Gastrocnemius medialis (tissue), 4 donors: Measurements from ENCODE around the gene EIF4A2. TPM values are rescaled to one million over a fixed set of nuclear protein-coding genes. Genes with fewer than 3 reads are reported as not detected.

ENCODE experiments used
- ATAC-seq, 2 donors: fragments of 150-250 bp; one replicate each; pipeline ENCODE4 v1.9.1; 2016
- DNase-seq, 2 donors: peaks; one replicate each; pipeline ENCODE4 v3.0.0-alpha.2; 2019
- H3K27ac ChIP-seq, 4 donors: fragments of 200-600 bp; sonication (generic); 1 replicate in 1 of 4; 2 replicates in 3 of 4; pipeline ENCODE4 v1.5.1; 2016 to 2018; ENCODE audit warnings: mild to moderate bottlenecking in 2 of 4, moderate library complexity in 1 of 4
- H3K27me3 ChIP-seq, 3 donors: fragments of 200-600 bp; sonication (generic) in 2 of 3; 1 replicate in 1 of 3; 2 replicates in 2 of 3; pipeline versions ENCODE4 v1.5.1 to v1.6.0; 2016 to 2019; ENCODE audit warnings: mild to moderate bottlenecking in 1 of 3, moderate library complexity in 1 of 3
- H3K36me3 ChIP-seq, 2 donors: fragments of 200-600 bp; sonication (generic) in 1 of 2; one replicate each; pipeline ENCODE4 v1.5.1; 2017 to 2018
- H3K4me1 ChIP-seq, 2 donors: fragments of 200-600 bp; sonication (generic) in 1 of 2; one replicate each; pipeline ENCODE4 v1.5.1; 2016 to 2017; ENCODE audit warnings: mild to moderate bottlenecking in 2 of 2
- H3K4me3 ChIP-seq, 4 donors: fragments of 200-600 bp; sonication (generic) in 3 of 4; 1 replicate in 1 of 4; 2 replicates in 3 of 4; pipeline ENCODE4 v1.5.1; 2016 to 2019; ENCODE audit warnings: mild to moderate bottlenecking in 2 of 4
- H3K9me3 ChIP-seq, 3 donors: fragments of 200-600 bp; sonication (generic) in 2 of 3; 1 replicate in 1 of 3; 2 replicates in 2 of 3; pipeline ENCODE4 v1.5.1; 2016 to 2019
- POLR2A ChIP-seq, 2 donors: fragments of 450-650 bp; IDR thresholded peaks; one replicate each; pipeline ENCODE4 v1.6.1; 2017; ENCODE audit warnings: antibody characterized with exemption in 2 of 2, mild to moderate bottlenecking in 2 of 2, moderate library complexity in 2 of 2
- in situ Hi-C, 4 donors: fragments of 200-750 bp; cut with MboI; loops; one replicate each; pipeline versions ENCODE4 v1.15.0 to v1.8.0; 2017; ENCODE audit warnings: low sequenced_read_pairs in 4 of 4
- intact Hi-C: fragments of 100-400 bp; cut with DNase I; formaldehyde crosslinking; loops from one replicate; pipeline ENCODE4 v1.15.1; 2023; ENCODE audit warnings: low total_unique reads
- total RNA-seq, 4 donors: library from RNA; depleted of rRNA; stranded (reverse); fragments of >200 nt; gene quantifications; one replicate each; pipeline versions ENCODE4 v1.1.0 to v1.2.3, GENCODE V29; 2016
- TF ChIP-seq, protein P1 (sequence below), 5 experiments: fragments of 450-650 bp in 3 of 5; fragments of 200-600 bp in 2 of 5; sonication (generic) in 2 of 5; IDR thresholded peaks in 4 of 5; conservative IDR thresholded peaks in 1 of 5; 1 replicate in 4 of 5; 2 replicates in 1 of 5; pipeline ENCODE4 v1.5.1; 2016 to 2019; ENCODE audit warnings: antibody characterized with exemption in 5 of 5, mild to moderate bottlenecking in 3 of 5, moderate library complexity in 3 of 5

The EIF4A2 gene
- total RNA-seq, 4 donors from 2014 or later = 531 to 622 (median 574) TPM

- peak overlapping the region; percentile 47 to 58 (median 48) for H3K4me3 ChIP-seq
- no peak overlapping the region for H3K27ac ChIP-seq
- intact Hi-C loops (no loop called here), in situ Hi-C loops (no loop called here)
- no peak for TF ChIP-seq POLR2A (IDR thresholded peaks at IDR 0.05)
- TF ChIP-seq, protein P1, sequence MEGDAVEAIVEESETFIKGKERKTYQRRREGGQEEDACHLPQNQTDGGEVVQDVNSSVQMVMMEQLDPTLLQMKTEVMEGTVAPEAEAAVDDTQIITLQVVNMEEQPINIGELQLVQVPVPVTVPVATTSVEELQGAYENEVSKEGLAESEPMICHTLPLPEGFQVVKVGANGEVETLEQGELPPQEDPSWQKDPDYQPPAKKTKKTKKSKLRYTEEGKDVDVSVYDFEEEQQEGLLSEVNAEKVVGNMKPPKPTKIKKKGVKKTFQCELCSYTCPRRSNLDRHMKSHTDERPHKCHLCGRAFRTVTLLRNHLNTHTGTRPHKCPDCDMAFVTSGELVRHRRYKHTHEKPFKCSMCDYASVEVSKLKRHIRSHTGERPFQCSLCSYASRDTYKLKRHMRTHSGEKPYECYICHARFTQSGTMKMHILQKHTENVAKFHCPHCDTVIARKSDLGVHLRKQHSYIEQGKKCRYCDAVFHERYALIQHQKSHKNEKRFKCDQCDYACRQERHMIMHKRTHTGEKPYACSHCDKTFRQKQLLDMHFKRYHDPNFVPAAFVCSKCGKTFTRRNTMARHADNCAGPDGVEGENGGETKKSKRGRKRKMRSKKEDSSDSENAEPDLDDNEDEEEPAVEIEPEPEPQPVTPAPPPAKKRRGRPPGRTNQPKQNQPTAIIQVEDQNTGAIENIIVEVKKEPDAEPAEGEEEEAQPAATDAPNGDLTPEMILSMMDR (IDR thresholded peaks at IDR 0.05 in 4 of 5, conservative IDR thresholded peaks at IDR 0.05 in 1 of 5) = no peak
- H3K4me1 ChIP-seq = peaks cover 0 to 4% of the 10 kb centered on the region in 2 donors
- DNase-seq (no peak), ATAC-seq (no peak)
- H3K9me3 ChIP-seq = no peaks in the 10 kb centered on the region
- peaks cover 0 to 9% (median 3%) of the 10 kb centered on the region in 3 donors for H3K27me3 ChIP-seq
- no peaks in the 10 kb centered on the region for H3K36me3 ChIP-seq
Measured at GRCh38 chr3:186772281-186772694, 11.1 kb upstream of the EIF4A2 start.

DNA sequence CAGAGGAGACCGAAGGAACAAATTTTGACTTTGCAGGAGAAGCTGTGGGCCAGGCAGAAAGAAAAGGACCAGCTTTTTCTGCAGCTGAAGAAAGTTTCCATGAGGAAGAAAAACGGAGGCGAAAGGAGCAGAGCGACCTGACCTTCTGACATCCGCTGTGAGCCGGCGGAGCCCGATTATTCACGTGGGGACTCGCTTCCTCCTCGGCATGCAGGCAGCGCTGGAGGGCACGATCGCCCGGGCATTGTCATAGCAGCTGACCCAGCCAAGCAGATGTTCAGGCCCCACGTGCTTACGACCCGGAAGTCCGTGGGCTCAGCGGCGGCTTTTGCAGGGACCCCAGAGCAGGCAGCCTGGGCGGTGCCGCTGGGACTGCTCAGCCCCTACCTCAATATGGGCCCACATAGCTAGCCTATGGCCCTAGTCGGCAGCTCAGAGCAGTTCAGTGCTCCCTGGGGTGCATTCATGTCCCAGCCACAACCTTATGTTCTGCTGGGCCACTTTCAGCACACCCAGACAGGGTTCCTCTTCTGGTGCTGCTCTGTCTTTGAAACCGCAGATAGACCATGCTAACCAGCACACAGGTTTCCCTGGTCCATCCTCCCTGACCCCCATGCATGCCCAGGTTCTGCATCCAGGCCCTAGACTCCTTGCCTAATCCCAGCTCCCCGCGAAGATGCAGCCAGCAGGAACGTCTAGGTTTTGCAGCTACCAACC, 10.5 kb upstream of the EIF4A2 start:
- Histone ChIP-seq H3K9me3 (no peaks in the 10 kb centered on the region), H3K27me3 (peaks cover 0 to 12% (median 3%) of the 10 kb centered on the region in 3 donors), H3K27ac (no peak overlapping the region), H3K4me1 (peaks cover 0 to 4% of the 10 kb centered on the region in 2 donors), H3K4me3 (peak overlapping the region; percentile 47 to 58 (median 48)), H3K36me3 (no peaks in the 10 kb centered on the region)
- ATAC-seq (peak; percentile 33 to 47), DNase-seq (peak; percentile 46 to 52)
- intact Hi-C loops (no loop called here), in situ Hi-C loops (no loop called here)
- TF ChIP-seq, protein P1 (IDR thresholded peaks at IDR 0.05 in 4 of 5, conservative IDR thresholded peaks at IDR 0.05 in 1 of 5) = no peak
- no peak for TF ChIP-seq POLR2A (IDR thresholded peaks at IDR 0.05)

DNA sequence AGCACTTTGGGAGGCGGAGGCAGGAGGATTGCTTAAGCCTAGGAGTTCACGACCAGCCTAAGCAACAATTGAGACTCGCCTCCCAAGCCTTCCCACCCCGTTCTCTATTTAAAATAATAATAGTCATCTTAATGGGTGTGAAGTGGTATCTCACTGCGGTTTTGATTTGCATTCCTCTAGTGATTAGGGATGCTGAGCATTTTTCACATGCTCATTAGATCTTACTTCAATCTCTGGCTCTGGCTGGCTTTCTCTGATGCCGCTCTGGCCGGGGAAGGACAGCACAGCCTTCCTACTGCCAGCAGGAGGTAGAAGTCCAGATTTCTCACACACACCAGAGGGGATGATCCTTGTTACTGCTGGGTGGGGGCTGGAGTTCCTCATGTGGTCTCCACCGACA, 7.4 kb upstream of the EIF4A2 start:
- Histone ChIP-seq H3K27ac (no peak overlapping the region), H3K27me3 (peaks cover 0 to 12% (median 3%) of the 10 kb centered on the region in 3 donors), H3K4me1 (peaks cover 0 to 4% of the 10 kb centered on the region in 2 donors), H3K4me3 (no peak overlapping the region), H3K36me3 (no peaks in the 10 kb centered on the region), H3K9me3 (no peaks in the 10 kb centered on the region)
- DNase-seq = no peak
- intact Hi-C loops (no loop called here), in situ Hi-C loops (loop anchor here in 3 of 4 donors (25.0 kb wide), 3 partner anchors 214 to 1189 kb away; partner anchors contain the start of genes TRA2B (in 3 of the 3), DNAJB11 (in 1 of the 3), SENP2 (in 1 of the 3) and TBCCD1 (in 1 of the 3))
- ATAC-seq = no peak
- TF ChIP-seq, protein P1 (IDR thresholded peaks at IDR 0.05 in 4 of 5, conservative IDR thresholded peaks at IDR 0.05 in 1 of 5) = no peak
- no peak for TF ChIP-seq POLR2A (IDR thresholded peaks at IDR 0.05)

DNA sequence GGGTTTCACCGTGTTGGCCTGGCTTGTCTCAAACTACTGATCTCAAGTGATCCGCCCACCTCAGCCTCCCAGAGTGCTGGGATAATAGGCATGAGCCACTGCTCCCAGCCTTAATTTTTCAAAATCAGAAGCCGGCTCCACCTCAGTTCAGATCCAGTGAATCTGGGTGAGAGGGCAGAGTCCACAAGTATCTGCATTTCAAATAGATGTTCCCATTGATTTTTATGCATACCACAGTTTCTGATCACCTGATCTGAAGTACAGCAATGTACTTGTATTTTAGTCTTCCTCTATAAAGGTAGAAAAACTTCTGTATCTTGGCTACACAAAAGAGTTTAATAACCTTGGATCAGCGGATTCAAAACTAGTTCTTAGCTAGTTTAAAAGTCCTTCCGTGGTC, 4.2 kb upstream of the EIF4A2 start:
- Histone ChIP-seq H3K27me3 (peaks cover 0 to 12% (median 0%) of the 10 kb centered on the region in 3 donors), H3K36me3 (peaks cover 0 to under 1% of the 10 kb centered on the region in 2 donors), H3K4me3 (no peak overlapping the region), H3K27ac (no peak overlapping the region), H3K4me1 (peaks cover 0 to 7% of the 10 kb centered on the region in 2 donors), H3K9me3 (no peaks in the 10 kb centered on the region)
- TF ChIP-seq POLR2A (IDR thresholded peaks at IDR 0.05) = no peak
- TF ChIP-seq, protein P1 (IDR thresholded peaks at IDR 0.05 in 4 of 5, conservative IDR thresholded peaks at IDR 0.05 in 1 of 5) = no peak
- no peak for ATAC-seq
- in situ Hi-C loops = loop anchor here in 3 of 4 donors (25.0 kb wide), 3 partner anchors 217 to 1192 kb away; partner anchors contain the start of genes TRA2B (in 3 of the 3), DNAJB11 (in 1 of the 3), SENP2 (in 1 of the 3) and TBCCD1 (in 1 of the 3)
- no peak for DNase-seq
- intact Hi-C loops = no loop called here
